Adrenal gland (tissue), 5 donors: Measurements from ENCODE around the gene PPT1.

ENCODE experiments used
- CTCF ChIP-seq, 6 experiments: fragments of 450-650 bp in 4 of 6; fragments of 200-600 bp in 2 of 6; sonication (generic) in 1 of 6; IDR thresholded peaks; 1 replicate in 5 of 6; 2 replicates in 1 of 6; pipeline versions ENCODE4 v1.5.1 to v1.8.0; 2016 to 2021; ENCODE audit warnings: antibody characterized with exemption in 6 of 6, mild to moderate bottlenecking in 2 of 6, moderate library complexity in 1 of 6
- POLR2A ChIP-seq, 2 donors: fragments of 450-650 bp; IDR thresholded peaks; one replicate each; pipeline ENCODE4 v1.6.1; 2017; ENCODE audit warnings: antibody characterized with exemption in 2 of 2, mild to moderate bottlenecking in 2 of 2, moderate library complexity in 1 of 2
- donor health status: DM: no; HTN: no; CAD: no.

DNA sequence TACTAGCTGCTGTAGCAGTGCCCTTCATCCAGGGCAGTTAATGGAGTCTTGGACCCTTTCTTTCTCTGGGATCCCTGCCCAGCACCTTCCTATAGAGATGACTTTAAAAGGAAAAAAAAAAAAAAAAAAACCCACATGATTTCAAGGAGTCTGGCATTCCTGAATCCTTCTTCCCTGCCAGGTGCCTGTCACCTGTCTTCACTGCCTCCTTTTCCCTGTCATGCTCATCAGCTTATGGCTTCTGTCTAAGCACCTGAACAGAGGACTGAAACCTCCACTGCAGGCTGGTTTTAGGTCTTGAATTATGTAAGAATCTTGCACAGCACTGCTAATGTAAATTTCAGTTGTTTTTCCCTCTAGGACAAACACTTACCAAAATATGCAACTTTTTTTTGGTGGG is 24.9 kb downstream of the PPT1 start:
- no peak for TF ChIP-seq CTCF (IDR thresholded peaks at IDR 0.05)
- no peak for TF ChIP-seq POLR2A (IDR thresholded peaks at IDR 0.05)
